ENCODE results near the gene SLC23A3. TPM values are rescaled to one million over a fixed set of nuclear protein-coding genes. Genes with fewer than 3 reads are reported as not detected.

SLC23A3 gene
- total RNA-seq, 1 experiment from 2014 or later, result 0.59 TPM

DNA sequence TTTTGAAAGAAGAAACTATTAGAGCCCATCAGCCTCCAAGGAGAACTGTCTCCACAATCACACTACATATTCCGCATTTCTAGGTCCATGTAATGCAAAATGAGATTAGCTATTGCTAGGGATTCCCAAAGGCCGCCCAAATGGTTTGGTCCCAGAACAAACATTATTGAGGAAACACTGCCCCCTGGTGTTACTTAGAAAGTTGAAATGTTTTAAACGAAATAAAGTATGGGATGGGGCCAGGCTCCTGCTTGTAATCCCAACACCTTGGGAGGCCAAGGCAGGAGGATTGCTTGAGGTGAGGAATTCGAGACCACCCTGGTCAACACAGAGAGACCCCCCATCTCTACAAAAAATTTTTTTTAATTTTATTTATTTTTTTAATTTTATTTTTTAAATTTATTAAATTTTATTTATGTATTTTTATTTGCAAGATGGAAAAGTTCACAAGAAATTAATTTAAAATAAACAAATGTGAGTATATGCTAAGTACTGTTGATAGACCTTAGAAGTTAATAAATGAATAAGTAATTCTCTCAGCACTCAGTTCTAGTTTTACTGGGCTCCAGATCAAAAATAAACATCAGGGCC lies 14.7 kb downstream of the SLC23A3 start:
- ATAC-seq, result peak; percentile 40
- POLR2A ChIA-PET, result interaction anchor here (0.5 kb wide), 1 partner anchor 11 kb away, joined by 3 read pairs; no protein-coding TSS in a partner anchor
- Mint-ChIP-seq H3K27me3 (ENCODE audit: low read depth) (no peaks in the 10 kb centered on the region), H3K4me1 (peaks cover 10% of the 10 kb centered on the region), H3K36me3 (peaks cover 8% of the 10 kb centered on the region), H3K27ac (no peak overlapping the region), H3K4me3 (no peak overlapping the region), H3K9me3 (no peaks in the 10 kb centered on the region)
- DNase-seq (ENCODE audit: low spot score), result peak; percentile 24
- CTCF ChIA-PET, result interaction anchor here (0.6 to 7.6 kb wide), 41 partner anchors 10 to 278 kb away, joined by 3 to 97 read pairs (median 5); partner anchors contain the start of genes CFAP65, CNPPD1, IHH and PTPRN
- TF ChIP-seq ESRRA (CRISPR knock-in tag; IDR thresholded peaks at IDR 0.05; ENCODE audit: borderline replicate concordance), result no peak
- no peak for TF ChIP-seq ZNF232 (CRISPR knock-in tag; IDR thresholded peaks at IDR 0.05)
- TF ChIP-seq PRDM15 (CRISPR knock-in tag; IDR thresholded peaks at IDR 0.05), result no peak
- TF ChIP-seq, protein P1, sequence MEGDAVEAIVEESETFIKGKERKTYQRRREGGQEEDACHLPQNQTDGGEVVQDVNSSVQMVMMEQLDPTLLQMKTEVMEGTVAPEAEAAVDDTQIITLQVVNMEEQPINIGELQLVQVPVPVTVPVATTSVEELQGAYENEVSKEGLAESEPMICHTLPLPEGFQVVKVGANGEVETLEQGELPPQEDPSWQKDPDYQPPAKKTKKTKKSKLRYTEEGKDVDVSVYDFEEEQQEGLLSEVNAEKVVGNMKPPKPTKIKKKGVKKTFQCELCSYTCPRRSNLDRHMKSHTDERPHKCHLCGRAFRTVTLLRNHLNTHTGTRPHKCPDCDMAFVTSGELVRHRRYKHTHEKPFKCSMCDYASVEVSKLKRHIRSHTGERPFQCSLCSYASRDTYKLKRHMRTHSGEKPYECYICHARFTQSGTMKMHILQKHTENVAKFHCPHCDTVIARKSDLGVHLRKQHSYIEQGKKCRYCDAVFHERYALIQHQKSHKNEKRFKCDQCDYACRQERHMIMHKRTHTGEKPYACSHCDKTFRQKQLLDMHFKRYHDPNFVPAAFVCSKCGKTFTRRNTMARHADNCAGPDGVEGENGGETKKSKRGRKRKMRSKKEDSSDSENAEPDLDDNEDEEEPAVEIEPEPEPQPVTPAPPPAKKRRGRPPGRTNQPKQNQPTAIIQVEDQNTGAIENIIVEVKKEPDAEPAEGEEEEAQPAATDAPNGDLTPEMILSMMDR (IDR thresholded peaks at IDR 0.05), result peak; percentile 53
- TF ChIP-seq CREB1 (CRISPR knock-in tag; IDR thresholded peaks at IDR 0.05), result no peak
- TF ChIP-seq ZNF671 (CRISPR knock-in tag; IDR thresholded peaks at IDR 0.05), result no peak
- TF ChIP-seq HMGA2 (CRISPR knock-in tag; IDR thresholded peaks at IDR 0.05), result peak; percentile 99
- no peak for TF ChIP-seq ZBTB21 (CRISPR knock-in tag; IDR thresholded peaks at IDR 0.05; ENCODE audit: borderline replicate concordance)
- TF ChIP-seq EMX1 (CRISPR knock-in tag; IDR thresholded peaks at IDR 0.05), result no peak
- TF ChIP-seq, protein P2, sequence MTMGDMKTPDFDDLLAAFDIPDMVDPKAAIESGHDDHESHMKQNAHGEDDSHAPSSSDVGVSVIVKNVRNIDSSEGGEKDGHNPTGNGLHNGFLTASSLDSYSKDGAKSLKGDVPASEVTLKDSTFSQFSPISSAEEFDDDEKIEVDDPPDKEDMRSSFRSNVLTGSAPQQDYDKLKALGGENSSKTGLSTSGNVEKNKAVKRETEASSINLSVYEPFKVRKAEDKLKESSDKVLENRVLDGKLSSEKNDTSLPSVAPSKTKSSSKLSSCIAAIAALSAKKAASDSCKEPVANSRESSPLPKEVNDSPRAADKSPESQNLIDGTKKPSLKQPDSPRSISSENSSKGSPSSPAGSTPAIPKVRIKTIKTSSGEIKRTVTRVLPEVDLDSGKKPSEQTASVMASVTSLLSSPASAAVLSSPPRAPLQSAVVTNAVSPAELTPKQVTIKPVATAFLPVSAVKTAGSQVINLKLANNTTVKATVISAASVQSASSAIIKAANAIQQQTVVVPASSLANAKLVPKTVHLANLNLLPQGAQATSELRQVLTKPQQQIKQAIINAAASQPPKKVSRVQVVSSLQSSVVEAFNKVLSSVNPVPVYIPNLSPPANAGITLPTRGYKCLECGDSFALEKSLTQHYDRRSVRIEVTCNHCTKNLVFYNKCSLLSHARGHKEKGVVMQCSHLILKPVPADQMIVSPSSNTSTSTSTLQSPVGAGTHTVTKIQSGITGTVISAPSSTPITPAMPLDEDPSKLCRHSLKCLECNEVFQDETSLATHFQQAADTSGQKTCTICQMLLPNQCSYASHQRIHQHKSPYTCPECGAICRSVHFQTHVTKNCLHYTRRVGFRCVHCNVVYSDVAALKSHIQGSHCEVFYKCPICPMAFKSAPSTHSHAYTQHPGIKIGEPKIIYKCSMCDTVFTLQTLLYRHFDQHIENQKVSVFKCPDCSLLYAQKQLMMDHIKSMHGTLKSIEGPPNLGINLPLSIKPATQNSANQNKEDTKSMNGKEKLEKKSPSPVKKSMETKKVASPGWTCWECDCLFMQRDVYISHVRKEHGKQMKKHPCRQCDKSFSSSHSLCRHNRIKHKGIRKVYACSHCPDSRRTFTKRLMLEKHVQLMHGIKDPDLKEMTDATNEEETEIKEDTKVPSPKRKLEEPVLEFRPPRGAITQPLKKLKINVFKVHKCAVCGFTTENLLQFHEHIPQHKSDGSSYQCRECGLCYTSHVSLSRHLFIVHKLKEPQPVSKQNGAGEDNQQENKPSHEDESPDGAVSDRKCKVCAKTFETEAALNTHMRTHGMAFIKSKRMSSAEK (CRISPR knock-in tag; IDR thresholded peaks at IDR 0.05; ENCODE audit: borderline replicate concordance), result no peak
- no peak for TF ChIP-seq HMGXB4 (CRISPR knock-in tag; IDR thresholded peaks at IDR 0.05)
- no peak for TF ChIP-seq ARID4B (CRISPR knock-in tag; IDR thresholded peaks at IDR 0.05; ENCODE audit: borderline replicate concordance)
- TF ChIP-seq PRRX2 (CRISPR knock-in tag; IDR thresholded peaks at IDR 0.05), result no peak
- no peak for TF ChIP-seq TP53 (CRISPR knock-in tag; IDR thresholded peaks at IDR 0.05)
